ENCODE measurements around the gene IL23R.

IL23R gene

GRCh38 chr1:67173988-67174387, 7.7 kb downstream of the IL23R start:
- Histone ChIP-seq H3K27ac (ENCODE audit: low read depth, low read length) (no peak overlapping the region), H3K36me3 (ENCODE audit: insufficient read depth, low read length) (no peaks in the 10 kb centered on the region), H3K27me3 (ENCODE audit: control insufficient read depth in 1 of 2, insufficient read depth in 2 of 2, low read length in 2 of 2) (no peaks in the 10 kb centered on the region), H3K4me3 (ENCODE audit: low read depth in 1 of 2, low read length in 2 of 2) (no peak overlapping the region), H3K4me1 (ENCODE audit: insufficient read depth, low read length) (no peaks in the 10 kb centered on the region), H3K9ac (ENCODE audit: low read length) (no peak overlapping the region), H3K9me3 (ENCODE audit: low read length) (no peaks in the 10 kb centered on the region)

DNA sequence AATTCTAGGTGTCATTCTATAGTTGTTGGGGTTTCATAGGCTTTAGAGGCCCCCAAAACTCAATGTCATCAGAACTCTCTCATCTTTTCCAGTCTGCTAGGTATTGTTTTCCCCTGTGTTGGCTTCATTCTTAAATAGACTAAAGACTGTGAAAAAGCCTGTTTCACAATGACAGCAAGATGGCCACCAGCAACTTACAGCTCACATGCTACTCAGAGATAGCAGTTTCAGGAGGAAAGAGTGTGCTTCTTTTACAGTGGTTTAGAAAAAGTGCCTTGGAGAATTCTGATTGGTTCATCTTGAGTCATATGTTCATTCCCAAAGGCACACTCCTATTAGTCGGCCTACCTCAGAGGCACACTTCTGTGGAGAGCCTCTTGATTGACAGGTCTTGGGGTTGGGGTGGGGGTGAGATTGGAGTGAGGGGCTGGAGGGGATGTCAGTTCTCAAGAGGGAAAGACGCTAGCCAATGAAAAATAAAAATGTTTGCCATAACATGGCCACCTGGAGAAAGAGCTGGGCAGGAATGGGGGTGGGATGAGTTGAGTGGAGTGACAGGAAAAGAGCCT, 8.5 kb downstream of the IL23R start:
- no peaks in the 10 kb centered on the region for H3K36me3 ChIP-seq (ENCODE audit: insufficient read depth, low read length)
- H3K4me3 ChIP-seq (ENCODE audit: low read depth in 1 of 2, low read length in 2 of 2), result no peak overlapping the region
- no peaks in the 10 kb centered on the region for H3K9me3 ChIP-seq (ENCODE audit: low read length)
- no peaks in the 10 kb centered on the region for H3K4me1 ChIP-seq (ENCODE audit: insufficient read depth, low read length)
- H3K9ac ChIP-seq (ENCODE audit: low read length), result no peak overlapping the region
- H3K27me3 ChIP-seq (ENCODE audit: control insufficient read depth in 1 of 2, insufficient read depth in 2 of 2, low read length in 2 of 2), result no peaks in the 10 kb centered on the region
- H3K27ac ChIP-seq (ENCODE audit: low read depth, low read length), result no peak overlapping the region

- Histone ChIP-seq H3K27ac (ENCODE audit: low read depth, low read length) (no peak overlapping the region), H3K36me3 (ENCODE audit: insufficient read depth, low read length) (no peaks in the 10 kb centered on the region), H3K4me1 (ENCODE audit: insufficient read depth, low read length) (no peaks in the 10 kb centered on the region), H3K27me3 (ENCODE audit: control insufficient read depth in 1 of 2, insufficient read depth in 2 of 2, low read length in 2 of 2) (no peaks in the 10 kb centered on the region), H3K9ac (ENCODE audit: low read length) (no peak overlapping the region), H3K4me3 (ENCODE audit: low read depth in 1 of 2, low read length in 2 of 2) (no peak overlapping the region), H3K9me3 (ENCODE audit: low read length) (no peaks in the 10 kb centered on the region)
These were observed 9.4 kb downstream of the IL23R start for GRCh38 chr1:67175530-67176087.

DNA sequence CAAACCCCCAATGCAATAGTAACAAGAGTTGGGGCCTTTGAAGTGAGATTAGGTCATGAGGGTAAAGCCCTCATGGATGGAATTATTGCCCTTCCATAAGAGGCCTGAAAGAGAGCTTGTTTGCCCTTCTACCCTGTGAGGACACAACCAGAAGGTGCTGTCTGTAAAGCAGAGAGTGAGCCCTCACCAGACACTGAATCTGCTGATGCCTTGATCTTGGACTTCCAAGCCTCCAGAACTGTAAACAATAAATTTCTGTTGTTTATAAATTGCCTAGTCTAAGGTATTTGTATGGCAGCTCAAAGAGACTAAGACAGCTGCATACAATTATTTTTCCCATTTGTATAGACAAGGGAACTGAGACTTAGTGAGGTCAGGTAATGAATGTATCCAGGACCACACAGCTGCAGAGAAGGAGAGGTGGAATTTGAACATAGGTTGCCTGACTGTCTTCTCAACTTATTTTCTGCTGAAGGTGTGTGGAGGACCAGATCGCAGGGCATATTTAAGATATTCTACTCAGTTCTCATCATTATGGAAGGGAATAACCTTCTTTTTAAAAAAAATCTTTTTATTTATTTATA, 18.7 kb downstream of the IL23R start:
- no peak overlapping the region for H3K4me3 ChIP-seq (ENCODE audit: low read depth in 1 of 2, low read length in 2 of 2)
- H3K9me3 ChIP-seq (ENCODE audit: low read length), result no peaks in the 10 kb centered on the region
- no peaks in the 10 kb centered on the region for H3K27me3 ChIP-seq (ENCODE audit: control insufficient read depth in 1 of 2, insufficient read depth in 2 of 2, low read length in 2 of 2)
- H3K27ac ChIP-seq (ENCODE audit: low read depth, low read length), result no peak overlapping the region
- no peaks in the 10 kb centered on the region for H3K36me3 ChIP-seq (ENCODE audit: insufficient read depth, low read length)
- no peak overlapping the region for H3K9ac ChIP-seq (ENCODE audit: low read length)
- no peaks in the 10 kb centered on the region for H3K4me1 ChIP-seq (ENCODE audit: insufficient read depth, low read length)

- Histone ChIP-seq H3K9me3 (ENCODE audit: low read length) (no peaks in the 10 kb centered on the region), H3K27me3 (ENCODE audit: control insufficient read depth in 1 of 2, insufficient read depth in 2 of 2, low read length in 2 of 2) (no peaks in the 10 kb centered on the region), H3K27ac (ENCODE audit: low read depth, low read length) (no peak overlapping the region), H3K9ac (ENCODE audit: low read length) (no peak overlapping the region), H3K4me3 (ENCODE audit: low read depth in 1 of 2, low read length in 2 of 2) (no peak overlapping the region), H3K4me1 (ENCODE audit: insufficient read depth, low read length) (no peaks in the 10 kb centered on the region), H3K36me3 (ENCODE audit: insufficient read depth, low read length) (no peaks in the 10 kb centered on the region)
These were observed 21.9 kb downstream of the IL23R start for GRCh38 chr1:67188137-67188536.

DNA sequence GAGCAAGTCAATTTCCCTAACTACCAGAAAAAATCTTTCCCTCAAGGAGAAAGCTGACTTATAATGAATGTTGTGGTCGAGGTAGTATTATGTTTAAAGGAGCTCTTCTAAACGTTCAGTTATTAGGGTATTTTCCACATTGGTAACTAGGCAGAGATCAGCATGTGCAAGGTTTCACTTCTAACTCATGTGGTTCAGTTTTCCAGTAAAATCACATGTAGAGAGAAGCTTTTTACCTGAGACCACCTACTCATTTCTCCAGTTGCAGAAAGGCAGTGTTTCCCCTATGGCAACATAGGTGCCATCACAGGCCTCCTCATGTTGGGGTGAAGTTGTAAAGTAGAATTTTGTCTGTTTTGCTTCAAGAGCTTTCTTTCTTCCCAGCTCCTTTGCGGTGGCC, 23.7 kb downstream of the IL23R start:
- no peaks in the 10 kb centered on the region for H3K9me3 ChIP-seq (ENCODE audit: low read length)
- no peaks in the 10 kb centered on the region for H3K27me3 ChIP-seq (ENCODE audit: control insufficient read depth in 1 of 2, insufficient read depth in 2 of 2, low read length in 2 of 2)
- H3K4me1 ChIP-seq (ENCODE audit: insufficient read depth, low read length), result no peaks in the 10 kb centered on the region
- H3K27ac ChIP-seq (ENCODE audit: low read depth, low read length), result no peak overlapping the region
- H3K9ac ChIP-seq (ENCODE audit: low read length), result no peak overlapping the region
- no peaks in the 10 kb centered on the region for H3K36me3 ChIP-seq (ENCODE audit: insufficient read depth, low read length)
- no peak overlapping the region for H3K4me3 ChIP-seq (ENCODE audit: low read depth in 1 of 2, low read length in 2 of 2)

GRCh38 chr1:67190410-67190809, 24.2 kb downstream of the IL23R start:
- Histone ChIP-seq H3K4me1 (ENCODE audit: insufficient read depth, low read length) (no peaks in the 10 kb centered on the region), H3K9ac (ENCODE audit: low read length) (no peak overlapping the region), H3K27me3 (ENCODE audit: control insufficient read depth in 1 of 2, insufficient read depth in 2 of 2, low read length in 2 of 2) (no peaks in the 10 kb centered on the region), H3K27ac (ENCODE audit: low read depth, low read length) (no peak overlapping the region), H3K9me3 (ENCODE audit: low read length) (no peaks in the 10 kb centered on the region), H3K36me3 (ENCODE audit: insufficient read depth, low read length) (no peaks in the 10 kb centered on the region), H3K4me3 (ENCODE audit: low read depth in 1 of 2, low read length in 2 of 2) (no peak overlapping the region)

GRCh38 chr1:67190942-67191341, 24.7 kb downstream of the IL23R start:
- Histone ChIP-seq H3K9ac (ENCODE audit: low read length) (no peak overlapping the region), H3K36me3 (ENCODE audit: insufficient read depth, low read length) (no peaks in the 10 kb centered on the region), H3K9me3 (ENCODE audit: low read length) (no peaks in the 10 kb centered on the region), H3K27me3 (ENCODE audit: control insufficient read depth in 1 of 2, insufficient read depth in 2 of 2, low read length in 2 of 2) (no peaks in the 10 kb centered on the region), H3K4me1 (ENCODE audit: insufficient read depth, low read length) (no peaks in the 10 kb centered on the region), H3K27ac (ENCODE audit: low read depth, low read length) (no peak overlapping the region), H3K4me3 (ENCODE audit: low read depth in 1 of 2, low read length in 2 of 2) (no peak overlapping the region)

- H3K4me3 ChIP-seq (ENCODE audit: low read depth in 1 of 2, low read length in 2 of 2), result no peak overlapping the region
- H3K27ac ChIP-seq (ENCODE audit: low read depth, low read length), result no peak overlapping the region
- H3K4me1 ChIP-seq (ENCODE audit: insufficient read depth, low read length), result no peaks in the 10 kb centered on the region
- no peaks in the 10 kb centered on the region for H3K36me3 ChIP-seq (ENCODE audit: insufficient read depth, low read length)
- no peak overlapping the region for H3K9ac ChIP-seq (ENCODE audit: low read length)
- no peaks in the 10 kb centered on the region for H3K9me3 ChIP-seq (ENCODE audit: low read length)
- no peaks in the 10 kb centered on the region for H3K27me3 ChIP-seq (ENCODE audit: control insufficient read depth in 1 of 2, insufficient read depth in 2 of 2, low read length in 2 of 2)
These were observed 25.6 kb downstream of the IL23R start for GRCh38 chr1:67191668-67192520.

DNA sequence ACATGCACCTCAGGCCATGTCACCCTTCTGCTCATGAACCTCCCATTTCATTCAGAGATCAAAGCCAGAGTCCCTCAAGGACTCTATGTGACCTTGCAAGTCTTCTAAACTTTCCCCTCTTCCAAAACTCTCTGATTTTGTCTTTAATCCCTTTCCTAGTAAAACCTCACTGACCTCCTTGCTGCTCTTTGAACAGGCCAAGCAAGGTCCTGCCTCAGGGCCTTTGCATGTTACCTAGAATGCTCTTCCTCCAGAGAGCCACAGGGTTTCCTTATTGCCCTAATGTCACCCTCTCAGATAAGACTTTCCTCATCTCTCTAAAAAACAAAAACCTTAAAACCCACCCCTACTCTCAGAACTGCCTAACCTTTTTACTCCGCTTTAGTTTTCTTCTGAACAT, 26.6 kb downstream of the IL23R start:
- Histone ChIP-seq H3K27me3 (ENCODE audit: control insufficient read depth in 1 of 2, insufficient read depth in 2 of 2, low read length in 2 of 2) (no peaks in the 10 kb centered on the region), H3K36me3 (ENCODE audit: insufficient read depth, low read length) (no peaks in the 10 kb centered on the region), H3K9ac (ENCODE audit: low read length) (no peak overlapping the region), H3K9me3 (ENCODE audit: low read length) (no peaks in the 10 kb centered on the region), H3K4me3 (ENCODE audit: low read depth in 1 of 2, low read length in 2 of 2) (no peak overlapping the region), H3K27ac (ENCODE audit: low read depth, low read length) (no peak overlapping the region), H3K4me1 (ENCODE audit: insufficient read depth, low read length) (no peaks in the 10 kb centered on the region)

GRCh38 chr1:67193704-67194103, 27.4 kb downstream of the IL23R start:
- H3K9me3 ChIP-seq (ENCODE audit: low read length), result no peaks in the 10 kb centered on the region
- H3K4me3 ChIP-seq (ENCODE audit: low read depth in 1 of 2, low read length in 2 of 2), result no peak overlapping the region
- no peak overlapping the region for H3K9ac ChIP-seq (ENCODE audit: low read length)
- no peaks in the 10 kb centered on the region for H3K36me3 ChIP-seq (ENCODE audit: insufficient read depth, low read length)
- H3K27me3 ChIP-seq (ENCODE audit: control insufficient read depth in 1 of 2, insufficient read depth in 2 of 2, low read length in 2 of 2), result no peaks in the 10 kb centered on the region
- no peaks in the 10 kb centered on the region for H3K4me1 ChIP-seq (ENCODE audit: insufficient read depth, low read length)
- no peak overlapping the region for H3K27ac ChIP-seq (ENCODE audit: low read depth, low read length)
